SK-N-SH treated with all-trans-retinoic acid at 6 μM for 48 hours (cell line): ENCODE data around the gene ANKMY2.

ENCODE experiments used
- ATAC-seq: fragments of 200-7000 bp; cut with Tn5 transposase; 3 replicates; pipeline ENCODE4 v1.9.1; 2020; ENCODE audit warnings: mild to moderate bottlenecking, moderate library complexity
- BACH2 ChIP-seq: fragments of 250-450 bp; sonication (Bioruptor Pico); IDR thresholded peaks from 2 replicates; pipeline ENCODE4 v1.9.0; 2021; ENCODE audit warnings: mild to moderate bottlenecking, borderline replicate concordance
- CSDC2 ChIP-seq: fragments of 250-450 bp; sonication (Bioruptor Pico); IDR thresholded peaks from 2 replicates; pipeline ENCODE4 v1.5.0; 2020; ENCODE audit warnings: mild to moderate bottlenecking, moderate library complexity
- ESRRG ChIP-seq: fragments of 250-450 bp; sonication (Bioruptor Pico); IDR thresholded peaks from 2 replicates; pipeline ENCODE4 v1.6.1; 2021; ENCODE audit warnings: mild to moderate bottlenecking
- GLIS3 ChIP-seq: fragments of 250-450 bp; sonication (Bioruptor Pico); IDR thresholded peaks from 2 replicates; pipeline ENCODE4 v1.5.0; 2020; ENCODE audit warnings: mild to moderate bottlenecking, moderate library complexity
- ISL1 ChIP-seq: fragments of 250-450 bp; sonication (Bioruptor Pico); IDR thresholded peaks from 2 replicates; pipeline ENCODE4 v2.1.2; 2022; ENCODE audit warnings: mild to moderate bottlenecking, moderate library complexity
- PPARA ChIP-seq: fragments of 250-450 bp; sonication (Bioruptor Pico); IDR thresholded peaks from 2 replicates; pipeline ENCODE4 v1.5.0; 2020; ENCODE audit warnings: mild to moderate bottlenecking, borderline replicate concordance
- RARB ChIP-seq: fragments of 250-450 bp; sonication (Bioruptor Pico); IDR thresholded peaks from 2 replicates; pipeline ENCODE4 v1.8.0; 2021; ENCODE audit warnings: mild to moderate bottlenecking, moderate library complexity
- SNAI2 ChIP-seq: fragments of 250-450 bp; sonication (Bioruptor Pico); IDR thresholded peaks from 2 replicates; pipeline ENCODE4 v1.5.0; 2020; ENCODE audit warnings: mild to moderate bottlenecking, moderate library complexity
- TCF4 ChIP-seq: fragments of 250-450 bp; sonication (Bioruptor Pico); IDR thresholded peaks from 2 replicates; pipeline ENCODE4 v1.8.0; 2021; ENCODE audit warnings: mild to moderate bottlenecking, moderate library complexity, borderline replicate concordance
- TOX ChIP-seq: fragments of 250-450 bp; sonication (Bioruptor Pico); IDR thresholded peaks from 2 replicates; pipeline ENCODE4 v1.8.0; 2021; ENCODE audit warnings: mild to moderate bottlenecking, moderate library complexity, borderline replicate concordance
- ZFP3 ChIP-seq: fragments of 250-450 bp; sonication (Bioruptor Pico); IDR thresholded peaks from 2 replicates; pipeline ENCODE4 v1.5.0; 2020; ENCODE audit warnings: mild to moderate bottlenecking, moderate library complexity
- ZFP30 ChIP-seq: fragments of 450-650 bp; formaldehyde crosslinking; IDR thresholded peaks from 2 replicates; pipeline ENCODE4 v1.5.0; 2022; ENCODE audit warnings: mild to moderate bottlenecking, moderate library complexity
- ZNF565 ChIP-seq: fragments of 450-650 bp; formaldehyde crosslinking; conservative IDR thresholded peaks from 2 replicates; pipeline ENCODE4 v1.5.0; 2020; ENCODE audit warnings: low read depth, mild to moderate bottlenecking, moderate library complexity
- ZNF8 ChIP-seq: fragments of 450-650 bp; formaldehyde crosslinking; IDR thresholded peaks from 2 replicates; pipeline ENCODE4 v1.5.0; 2020; ENCODE audit warnings: mild to moderate bottlenecking, moderate library complexity
- TF ChIP-seq, protein P1 (sequence below): fragments of 250-450 bp; sonication (Bioruptor Pico); IDR thresholded peaks from 2 replicates; pipeline ENCODE4 v1.5.1; 2020; ENCODE audit warnings: low read depth, mild to moderate bottlenecking, moderate library complexity
- TF ChIP-seq, protein P2 (sequence below): fragments of 250-450 bp; sonication (Bioruptor Pico); IDR thresholded peaks from 2 replicates; pipeline ENCODE4 v1.5.0; 2020; ENCODE audit warnings: mild to moderate bottlenecking, moderate library complexity
- TF ChIP-seq, protein P3 (sequence below): fragments of 250-450 bp; sonication (Bioruptor Pico); IDR thresholded peaks from 2 replicates; pipeline ENCODE4 v1.5.1; 2021; ENCODE audit warnings: mild to moderate bottlenecking, moderate library complexity
- TF ChIP-seq, protein P4 (sequence below): fragments of 250-450 bp; sonication (Bioruptor Pico); IDR thresholded peaks from 2 replicates; pipeline ENCODE4 v1.8.0; 2020; ENCODE audit warnings: mild to moderate bottlenecking, moderate library complexity, borderline replicate concordance

ANKMY2 gene

DNA sequence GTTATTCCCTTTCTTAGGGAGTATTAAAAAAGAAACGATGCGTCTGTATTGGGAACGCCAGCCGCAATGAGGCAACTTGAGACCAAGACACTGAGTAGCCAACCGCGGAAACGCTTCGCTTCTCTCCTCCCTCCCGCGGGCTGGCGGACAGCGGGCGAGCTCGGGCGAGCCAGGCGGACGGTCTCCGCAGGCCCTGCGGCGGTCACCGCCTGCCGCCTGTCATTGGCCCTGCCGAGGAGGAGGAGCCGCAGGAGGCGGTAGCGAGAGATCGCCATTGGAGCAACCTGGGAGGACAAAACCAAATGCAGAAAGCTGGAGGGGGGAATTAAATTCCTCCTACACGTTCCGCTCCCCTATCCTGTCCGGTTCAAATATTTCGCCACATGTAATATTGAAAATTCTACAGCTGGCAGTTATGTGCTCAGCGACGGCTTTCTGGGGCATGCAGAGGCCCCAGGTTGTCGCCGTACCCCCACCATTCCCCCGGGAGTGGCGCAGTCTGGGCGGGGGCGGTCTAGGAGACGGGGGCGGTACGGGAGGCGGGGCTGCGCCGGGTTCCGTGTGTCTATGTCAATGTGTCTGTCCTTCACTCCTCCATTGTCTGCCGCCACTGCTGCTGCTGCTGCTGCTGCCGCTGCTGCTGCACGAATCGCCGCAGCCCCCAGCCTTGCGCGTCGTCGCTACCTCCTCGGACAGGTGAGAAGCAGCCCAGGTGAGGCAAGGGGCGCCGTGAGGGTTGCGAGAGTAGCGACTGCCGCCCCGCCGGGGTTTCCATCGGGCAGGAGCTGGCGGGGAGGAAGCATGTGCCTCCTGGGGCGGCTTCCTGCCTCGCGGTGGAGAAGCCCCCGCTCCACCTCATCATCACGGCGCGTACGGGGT lies at the start of gene ANKMY2, which contains the start of gene BZW2:
Gene ANKMY2, minus strand, starts transcription at position 162 of the 879 bp plus-strand sequence. CDS start 181 bp downstream, outside the sequence.
Gene BZW2, plus strand, starts transcription at position 589 of the 879 bp plus-strand sequence. CDS start 19,263 bp downstream, outside the sequence.
- peak; percentile 93 for ATAC-seq
- TF ChIP-seq ZFP3 (CRISPR knock-in tag) (0 out of 2 replicates have a peak, but pooled peaks have one; percentile 54), CSDC2 (CRISPR knock-in tag) (no peak)
- TF ChIP-seq, protein P1, sequence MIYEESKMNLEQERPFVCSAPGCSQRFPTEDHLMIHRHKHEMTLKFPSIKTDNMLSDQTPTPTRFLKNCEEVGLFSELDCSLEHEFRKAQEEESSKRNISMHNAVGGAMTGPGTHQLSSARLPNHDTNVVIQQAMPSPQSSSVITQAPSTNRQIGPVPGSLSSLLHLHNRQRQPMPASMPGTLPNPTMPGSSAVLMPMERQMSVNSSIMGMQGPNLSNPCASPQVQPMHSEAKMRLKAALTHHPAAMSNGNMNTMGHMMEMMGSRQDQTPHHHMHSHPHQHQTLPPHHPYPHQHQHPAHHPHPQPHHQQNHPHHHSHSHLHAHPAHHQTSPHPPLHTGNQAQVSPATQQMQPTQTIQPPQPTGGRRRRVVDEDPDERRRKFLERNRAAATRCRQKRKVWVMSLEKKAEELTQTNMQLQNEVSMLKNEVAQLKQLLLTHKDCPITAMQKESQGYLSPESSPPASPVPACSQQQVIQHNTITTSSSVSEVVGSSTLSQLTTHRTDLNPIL (CRISPR knock-in tag): no peak
- TF ChIP-seq, protein P2, sequence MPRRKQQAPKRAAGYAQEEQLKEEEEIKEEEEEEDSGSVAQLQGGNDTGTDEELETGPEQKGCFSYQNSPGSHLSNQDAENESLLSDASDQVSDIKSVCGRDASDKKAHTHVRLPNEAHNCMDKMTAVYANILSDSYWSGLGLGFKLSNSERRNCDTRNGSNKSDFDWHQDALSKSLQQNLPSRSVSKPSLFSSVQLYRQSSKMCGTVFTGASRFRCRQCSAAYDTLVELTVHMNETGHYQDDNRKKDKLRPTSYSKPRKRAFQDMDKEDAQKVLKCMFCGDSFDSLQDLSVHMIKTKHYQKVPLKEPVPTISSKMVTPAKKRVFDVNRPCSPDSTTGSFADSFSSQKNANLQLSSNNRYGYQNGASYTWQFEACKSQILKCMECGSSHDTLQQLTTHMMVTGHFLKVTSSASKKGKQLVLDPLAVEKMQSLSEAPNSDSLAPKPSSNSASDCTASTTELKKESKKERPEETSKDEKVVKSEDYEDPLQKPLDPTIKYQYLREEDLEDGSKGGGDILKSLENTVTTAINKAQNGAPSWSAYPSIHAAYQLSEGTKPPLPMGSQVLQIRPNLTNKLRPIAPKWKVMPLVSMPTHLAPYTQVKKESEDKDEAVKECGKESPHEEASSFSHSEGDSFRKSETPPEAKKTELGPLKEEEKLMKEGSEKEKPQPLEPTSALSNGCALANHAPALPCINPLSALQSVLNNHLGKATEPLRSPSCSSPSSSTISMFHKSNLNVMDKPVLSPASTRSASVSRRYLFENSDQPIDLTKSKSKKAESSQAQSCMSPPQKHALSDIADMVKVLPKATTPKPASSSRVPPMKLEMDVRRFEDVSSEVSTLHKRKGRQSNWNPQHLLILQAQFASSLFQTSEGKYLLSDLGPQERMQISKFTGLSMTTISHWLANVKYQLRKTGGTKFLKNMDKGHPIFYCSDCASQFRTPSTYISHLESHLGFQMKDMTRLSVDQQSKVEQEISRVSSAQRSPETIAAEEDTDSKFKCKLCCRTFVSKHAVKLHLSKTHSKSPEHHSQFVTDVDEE (CRISPR knock-in tag): 0 out of 2 replicates have a peak, but pooled peaks have one; percentile 62

DNA sequence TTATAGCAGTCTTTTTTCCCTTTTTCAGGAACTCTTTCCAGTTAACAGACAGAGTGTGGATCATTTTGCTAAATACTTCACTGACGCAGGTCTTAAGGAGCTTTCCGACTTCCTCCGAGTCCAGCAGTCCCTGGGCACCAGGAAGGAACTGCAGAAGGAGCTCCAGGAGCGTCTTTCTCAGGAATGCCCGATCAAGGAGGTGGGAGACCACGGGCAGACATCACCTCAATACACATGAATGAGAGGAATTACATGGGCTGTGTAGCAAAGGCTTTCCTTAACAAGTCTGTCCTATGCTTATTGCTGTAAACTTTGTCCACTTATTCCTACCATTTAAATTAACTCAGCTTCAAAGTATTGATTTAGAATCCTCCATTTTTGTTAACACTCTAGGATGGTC lies 49.3 kb upstream of the ANKMY2 start:
- TF ChIP-seq CSDC2 (CRISPR knock-in tag) (no peak), SNAI2 (no peak), ZNF8 (CRISPR knock-in tag) (no peak), RARB (CRISPR knock-in tag) (no peak), ISL1 (CRISPR knock-in tag) (no peak), BACH2 (CRISPR knock-in tag) (no peak), ESRRG (CRISPR knock-in tag) (no peak), ZNF565 (CRISPR knock-in tag) (no peak), GLIS3 (CRISPR knock-in tag) (no peak), ZFP30 (CRISPR knock-in tag) (no peak), PPARA (CRISPR knock-in tag) (no peak), TCF4 (CRISPR knock-in tag) (no peak), TOX (CRISPR knock-in tag) (no peak)
- TF ChIP-seq, protein P3, sequence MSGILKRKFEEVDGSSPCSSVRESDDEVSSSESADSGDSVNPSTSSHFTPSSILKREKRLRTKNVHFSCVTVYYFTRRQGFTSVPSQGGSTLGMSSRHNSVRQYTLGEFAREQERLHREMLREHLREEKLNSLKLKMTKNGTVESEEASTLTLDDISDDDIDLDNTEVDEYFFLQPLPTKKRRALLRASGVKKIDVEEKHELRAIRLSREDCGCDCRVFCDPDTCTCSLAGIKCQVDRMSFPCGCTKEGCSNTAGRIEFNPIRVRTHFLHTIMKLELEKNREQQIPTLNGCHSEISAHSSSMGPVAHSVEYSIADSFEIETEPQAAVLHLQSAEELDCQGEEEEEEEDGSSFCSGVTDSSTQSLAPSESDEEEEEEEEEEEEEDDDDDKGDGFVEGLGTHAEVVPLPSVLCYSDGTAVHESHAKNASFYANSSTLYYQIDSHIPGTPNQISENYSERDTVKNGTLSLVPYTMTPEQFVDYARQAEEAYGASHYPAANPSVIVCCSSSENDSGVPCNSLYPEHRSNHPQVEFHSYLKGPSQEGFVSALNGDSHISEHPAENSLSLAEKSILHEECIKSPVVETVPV (CRISPR knock-in tag): no peak
- TF ChIP-seq, protein P2 (CRISPR knock-in tag): no peak
- TF ChIP-seq, protein P4, sequence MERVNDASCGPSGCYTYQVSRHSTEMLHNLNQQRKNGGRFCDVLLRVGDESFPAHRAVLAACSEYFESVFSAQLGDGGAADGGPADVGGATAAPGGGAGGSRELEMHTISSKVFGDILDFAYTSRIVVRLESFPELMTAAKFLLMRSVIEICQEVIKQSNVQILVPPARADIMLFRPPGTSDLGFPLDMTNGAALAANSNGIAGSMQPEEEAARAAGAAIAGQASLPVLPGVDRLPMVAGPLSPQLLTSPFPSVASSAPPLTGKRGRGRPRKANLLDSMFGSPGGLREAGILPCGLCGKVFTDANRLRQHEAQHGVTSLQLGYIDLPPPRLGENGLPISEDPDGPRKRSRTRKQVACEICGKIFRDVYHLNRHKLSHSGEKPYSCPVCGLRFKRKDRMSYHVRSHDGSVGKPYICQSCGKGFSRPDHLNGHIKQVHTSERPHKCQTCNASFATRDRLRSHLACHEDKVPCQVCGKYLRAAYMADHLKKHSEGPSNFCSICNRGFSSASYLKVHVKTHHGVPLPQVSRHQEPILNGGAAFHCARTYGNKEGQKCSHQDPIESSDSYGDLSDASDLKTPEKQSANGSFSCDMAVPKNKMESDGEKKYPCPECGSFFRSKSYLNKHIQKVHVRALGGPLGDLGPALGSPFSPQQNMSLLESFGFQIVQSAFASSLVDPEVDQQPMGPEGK (CRISPR knock-in tag): no peak
- TF ChIP-seq, all 23 proteins: peak for 0
- no peak for ATAC-seq
